DMS53 (cell line): ENCODE data around the gene KMT2B.
"Not testable (repeated sequence)": the region's sequence is repeated elsewhere in the genome, so short reads cannot be mapped to it uniquely, and the experiment has no call there.

Experiments used
- DNase-seq: peaks from one replicate; lab custom pipeline; 2025; lab: John Stamatoyannopoulos, UW

The KMT2B gene

GRCh38 chr19:35757231-35757748 is 39.5 kb downstream of the KMT2B start:
- DNase-seq: peak; percentile 93

DNA sequence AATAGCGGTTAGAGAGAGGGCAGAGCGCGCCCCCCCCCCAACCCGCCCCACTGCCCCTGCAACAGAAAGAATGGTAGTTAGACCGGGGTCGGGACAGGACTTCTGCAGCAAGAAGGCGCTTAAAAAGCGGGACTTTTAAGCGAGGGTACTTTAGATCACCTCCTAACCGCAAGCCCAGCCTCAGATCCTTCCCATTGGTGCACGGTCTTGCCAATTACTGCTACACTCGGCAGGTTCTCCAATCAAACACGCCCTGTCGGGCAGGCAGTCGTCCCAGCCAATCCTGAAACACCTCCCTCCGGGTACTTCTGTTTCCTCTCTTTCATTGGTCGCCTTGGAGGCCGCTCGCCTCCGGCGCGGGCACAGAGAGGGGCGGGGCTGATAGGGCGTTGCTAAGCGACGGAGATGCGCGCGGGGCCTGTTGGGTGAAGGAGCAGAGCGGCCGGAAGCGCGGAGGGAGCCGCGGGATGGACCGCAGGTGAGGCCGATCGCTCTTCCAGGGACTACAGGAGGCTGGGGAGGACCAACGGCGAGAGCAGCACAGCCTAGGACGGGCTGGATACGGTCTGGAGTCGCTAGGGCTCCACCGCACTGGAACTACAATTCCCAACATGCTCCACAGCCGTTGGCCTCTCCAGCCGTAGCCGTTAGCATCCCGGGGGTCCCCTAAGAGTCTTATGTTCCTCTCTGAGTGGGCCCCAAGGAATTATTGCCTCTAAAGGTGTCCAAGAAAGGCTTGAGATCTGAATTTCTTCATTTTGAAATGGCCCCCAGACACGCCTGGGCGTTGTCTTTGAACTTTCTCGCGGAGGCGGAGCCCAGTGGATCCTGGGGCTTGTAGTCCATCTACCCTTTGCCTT is 40.2 kb downstream of the KMT2B start, which contains the start of gene PROSER3:
PROSER3 (plus strand) TSS at position 428 of the 860 bp plus-strand sequence; CDS start at position 468, 40 bp downstream.
- peak; percentile 100 for DNase-seq

GRCh38 chr19:35759697-35760096 is 41.9 kb downstream of the KMT2B start:
- DNase-seq: no peak

GRCh38 chr19:35760711-35761349 is 43.0 kb downstream of the KMT2B start:
- DNase-seq: no peak

- no peak for DNase-seq
Measured at GRCh38 chr19:35764432-35765315, 46.9 kb downstream of the KMT2B start.

- no peak for DNase-seq
Measured at GRCh38 chr19:35766571-35767104, 48.8 kb downstream of the KMT2B start.

DNA sequence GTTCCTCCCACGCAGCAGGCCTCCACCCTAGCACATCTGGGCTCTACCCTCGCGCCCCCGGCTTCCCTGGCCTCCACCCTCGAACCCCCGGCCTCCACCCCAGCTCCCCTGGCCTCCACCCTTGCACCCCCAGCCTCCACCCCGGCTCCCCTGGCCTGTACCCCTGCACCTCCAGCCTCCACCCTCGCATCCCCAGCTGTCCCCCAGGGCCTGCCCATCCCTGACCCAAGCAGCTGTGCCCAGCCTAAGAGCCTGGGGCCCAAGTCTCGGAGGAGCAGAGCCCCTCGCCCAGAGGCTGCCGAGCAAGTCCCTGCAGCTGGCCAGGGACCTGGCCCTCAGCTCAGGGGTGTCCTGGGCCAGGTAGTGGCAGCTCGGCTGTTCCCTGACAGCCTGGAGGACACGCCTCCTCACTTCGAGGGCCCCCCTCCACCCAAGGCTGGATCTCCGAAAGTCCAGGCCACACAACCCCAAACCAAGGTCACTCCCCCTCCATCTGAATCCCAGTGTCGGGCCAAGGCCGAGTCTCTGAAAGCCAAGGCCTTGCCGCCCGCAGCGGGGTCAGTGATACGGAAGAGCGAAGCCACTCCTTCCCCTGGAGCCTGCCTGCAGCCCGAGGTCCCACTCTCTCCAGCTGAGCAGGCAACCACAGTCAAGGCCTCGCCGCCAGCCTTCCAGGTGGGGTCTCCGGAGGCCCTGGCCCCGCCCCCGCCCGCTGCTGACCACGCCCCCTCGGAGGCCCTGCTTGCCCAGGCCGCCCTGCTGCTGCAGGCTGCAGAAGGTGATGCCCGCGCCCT is 49.7 kb downstream of the KMT2B start:
- no peak for DNase-seq

DNA sequence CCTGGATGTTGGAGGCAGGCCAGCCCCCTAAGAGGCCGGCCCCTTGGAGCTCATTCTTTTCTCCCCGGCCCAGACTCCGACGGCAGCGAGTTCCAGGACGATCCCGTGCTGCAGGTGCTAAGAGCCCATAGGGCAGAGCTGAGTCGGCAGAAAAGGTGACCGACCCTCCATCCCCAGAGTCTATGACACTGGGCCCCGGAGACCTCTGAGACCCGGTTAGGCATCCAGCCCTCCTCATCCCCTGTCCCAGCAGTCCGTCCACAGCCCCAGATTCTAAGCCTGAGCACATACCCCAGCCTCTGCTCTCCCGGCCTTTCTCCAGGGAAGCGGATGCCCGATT is 50.2 kb downstream of the KMT2B start:
- no peak for DNase-seq

- not testable (repeated sequence) for DNase-seq
Measured at GRCh38 chr19:35772362-35772761, 54.6 kb downstream of the KMT2B start.

DNA sequence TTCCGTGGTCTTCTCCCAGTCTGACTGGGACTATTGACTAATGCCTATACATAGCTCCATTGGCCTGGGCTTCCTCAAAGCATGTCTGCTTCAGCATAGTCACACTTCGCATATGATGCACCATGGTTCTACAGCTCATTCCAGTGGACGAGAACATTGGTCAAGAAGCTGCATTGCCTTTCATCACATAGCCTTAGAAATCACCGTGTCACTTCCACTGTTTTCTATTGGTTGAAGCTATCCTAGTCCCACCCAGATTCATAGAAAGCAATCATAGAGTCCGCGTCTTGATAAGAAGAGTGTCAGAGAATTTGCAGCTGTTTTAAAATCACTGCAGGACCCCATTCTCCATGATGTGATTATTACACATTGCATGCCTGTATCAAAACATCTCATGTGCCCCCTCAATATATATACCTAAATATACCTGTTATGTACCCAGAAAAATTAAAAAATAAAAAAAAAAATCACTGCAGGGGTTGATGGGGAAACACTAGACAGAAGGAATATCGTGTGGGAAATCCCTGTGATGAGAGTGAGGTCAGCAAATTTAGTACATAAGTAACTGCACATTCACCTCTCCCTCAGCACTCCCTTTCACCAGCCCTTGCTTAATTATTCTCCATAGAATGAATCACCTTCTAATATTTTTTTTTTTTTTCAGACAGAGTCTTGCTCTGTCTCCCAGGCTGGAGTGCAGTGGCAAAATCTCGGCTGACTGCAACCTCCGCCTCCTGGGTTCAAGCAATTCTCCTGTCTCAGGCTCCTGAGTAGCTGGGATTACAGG is 55.4 kb downstream of the KMT2B start:
- DNase-seq: peak; percentile 53

GRCh38 chr19:35774274-35775045 is 56.7 kb downstream of the KMT2B start:
- DNase-seq: peak; percentile 83

DNA sequence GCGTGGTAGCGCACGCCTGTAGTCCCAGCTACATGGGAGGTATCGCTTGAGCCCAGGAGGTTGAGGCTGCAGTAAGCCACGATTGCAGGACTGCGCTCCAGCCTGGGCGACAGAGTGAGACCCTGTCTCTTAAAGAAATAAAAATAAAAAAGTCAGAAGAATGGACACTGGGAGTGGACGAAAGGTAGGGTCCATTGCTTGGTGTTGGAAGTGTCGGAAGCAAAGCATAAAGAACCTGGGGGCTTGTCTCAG is 57.2 kb downstream of the KMT2B start:
- DNase-seq: no peak

DNA sequence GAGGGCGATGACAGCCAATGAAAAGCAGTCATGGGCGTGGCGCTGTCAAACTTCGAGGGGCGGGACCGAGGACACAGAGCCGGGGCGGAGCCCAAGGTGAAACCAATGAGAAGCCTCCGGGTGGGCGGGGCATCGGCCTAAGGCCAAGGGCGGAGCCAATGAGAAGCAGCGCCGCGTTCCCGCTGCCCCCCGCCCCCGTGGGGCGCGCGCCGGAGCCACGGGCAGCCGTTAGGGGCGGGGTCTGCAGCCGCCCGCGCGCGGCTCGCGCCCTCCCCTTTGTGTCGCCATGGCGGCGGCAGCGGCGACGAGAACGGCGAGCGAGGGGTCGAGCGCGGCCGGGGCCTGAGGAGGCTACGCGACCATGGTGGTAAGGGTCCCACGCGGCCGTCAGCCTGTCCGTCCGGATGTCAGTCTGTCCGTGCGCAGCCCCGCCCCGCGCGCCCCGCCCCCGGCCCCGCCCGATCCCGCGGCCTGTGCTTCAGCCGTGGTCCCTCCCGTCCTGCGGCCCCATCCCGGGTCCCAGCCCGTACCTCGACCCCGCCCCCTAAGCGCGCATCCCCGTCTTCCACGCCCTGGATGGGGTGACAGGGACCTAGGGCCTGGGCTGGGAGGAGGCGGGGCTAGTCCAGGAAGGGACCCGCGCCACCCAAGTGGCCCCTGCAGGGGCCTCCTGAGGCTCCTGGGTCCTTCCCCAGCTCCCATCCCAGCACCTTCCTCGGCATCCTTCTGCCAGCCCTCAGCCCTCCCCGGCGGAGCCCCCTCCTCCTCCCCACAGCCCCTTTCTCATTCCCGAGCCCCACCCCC is 57.7 kb downstream of the KMT2B start, which contains the start of gene ARHGAP33:
ARHGAP33 (plus strand) TSS at position 267 of the 804 bp plus-strand sequence; CDS start at position 362, 95 bp downstream.
- peak; percentile 100 for DNase-seq

DNA sequence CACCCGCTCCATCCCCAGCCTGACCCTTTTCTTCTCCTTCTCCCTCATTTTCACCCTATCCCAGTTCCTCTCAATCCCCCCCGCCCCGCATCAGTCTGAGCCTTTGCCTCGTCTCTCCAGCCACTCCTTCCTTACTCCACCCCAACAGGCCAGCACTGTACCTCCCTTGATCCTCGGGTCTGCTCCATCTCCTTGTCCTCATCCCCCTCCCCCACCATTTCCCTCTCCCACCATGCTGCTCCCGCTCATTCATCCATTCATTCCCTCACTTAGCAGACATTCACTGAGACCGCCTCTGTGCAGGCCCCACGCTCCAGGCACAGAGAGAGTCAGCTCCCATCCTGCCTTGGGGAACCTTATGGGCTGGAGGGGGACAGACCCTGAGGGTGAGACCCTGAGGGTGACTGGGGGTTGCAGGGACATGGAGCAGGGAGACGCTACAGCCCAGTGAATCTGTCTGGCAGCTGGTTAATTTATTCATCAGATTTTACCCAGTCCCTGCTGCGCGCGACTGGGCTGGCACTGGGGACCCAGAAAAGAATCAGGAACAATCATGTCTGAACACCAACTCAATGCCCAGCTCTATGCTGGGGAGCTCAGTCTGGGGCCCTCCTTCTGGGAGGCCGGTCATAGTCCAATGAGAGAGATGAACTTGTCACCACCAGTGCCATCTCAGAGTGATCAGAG is 58.4 kb downstream of the KMT2B start:
- no peak for DNase-seq

DNA sequence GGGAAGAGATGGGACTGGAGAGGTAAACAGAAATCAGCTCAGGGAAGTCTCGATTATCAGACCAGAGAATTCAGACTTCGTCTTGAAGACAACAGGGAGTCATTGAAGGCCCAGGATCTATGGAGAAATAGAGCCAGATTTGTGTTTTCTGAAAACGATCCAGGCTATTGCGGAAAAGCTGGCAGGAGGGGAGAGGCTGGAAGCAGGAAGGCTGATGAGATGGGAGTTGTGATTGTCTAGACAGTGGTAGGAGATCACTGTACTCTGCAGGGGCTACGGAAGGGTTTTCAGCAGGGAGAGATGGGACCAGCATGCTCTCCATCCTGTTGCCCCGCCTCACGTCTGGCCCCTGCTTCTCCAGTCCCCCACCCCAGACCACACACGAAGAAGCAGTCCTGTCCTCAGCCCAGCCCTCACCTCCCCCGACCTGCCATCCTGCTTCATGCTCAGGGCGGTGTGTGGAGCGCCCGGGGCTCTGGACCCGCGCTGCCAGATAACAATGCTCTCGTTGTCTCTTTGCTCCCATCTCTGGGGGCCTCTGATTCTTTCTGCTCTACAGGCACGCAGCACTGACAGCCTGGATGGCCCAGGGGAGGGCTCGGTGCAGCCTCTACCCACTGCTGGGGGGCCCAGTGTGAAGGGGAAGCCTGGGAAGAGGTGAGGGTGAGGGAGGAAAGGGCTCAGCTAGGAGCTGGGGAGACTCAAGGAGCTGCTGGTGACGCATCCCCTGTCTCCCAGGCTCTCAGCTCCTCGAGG is 59.5 kb downstream of the KMT2B start:
- no peak for DNase-seq

GRCh38 chr19:35777961-35778360 is 60.2 kb downstream of the KMT2B start:
- no peak for DNase-seq

DNA sequence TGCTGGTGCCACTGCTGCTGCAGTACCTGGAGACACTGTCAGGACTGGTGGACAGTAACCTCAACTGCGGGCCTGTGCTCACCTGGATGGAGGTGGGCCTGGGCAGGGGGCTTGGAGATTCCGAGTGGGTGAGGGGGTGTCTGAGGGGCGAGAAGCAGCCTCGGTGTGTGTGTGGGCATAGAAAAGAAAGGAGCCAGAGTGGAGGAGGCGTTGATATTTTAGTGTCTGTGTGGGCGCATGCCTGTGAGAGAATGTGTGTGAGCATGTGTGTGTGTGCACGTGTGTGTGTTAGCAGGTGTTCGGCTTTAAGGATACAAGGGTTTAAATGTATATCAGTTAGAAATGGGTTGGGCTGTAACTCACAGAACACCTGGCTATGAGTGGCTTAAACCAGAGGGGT is 61.2 kb downstream of the KMT2B start:
- DNase-seq: no peak
